Measurements from ENCODE around the gene NELFA.

Gene NELFA

GRCh38 chr4:2008921-2009650 lies at the start of gene NELFA:
Gene NELFA (minus strand): TSS chr4:2008974. CDS start chr4:2008959, 15 bp downstream.
- peak; percentile 93 for DNase-seq

- DNase-seq: no peak
Observed at GRCh38 chr4:2057382-2058065, 48.8 kb upstream of the NELFA start.

GRCh38 chr4:2054217-2054616 lies 45.4 kb upstream of the NELFA start:
- DNase-seq: no peak

DNA sequence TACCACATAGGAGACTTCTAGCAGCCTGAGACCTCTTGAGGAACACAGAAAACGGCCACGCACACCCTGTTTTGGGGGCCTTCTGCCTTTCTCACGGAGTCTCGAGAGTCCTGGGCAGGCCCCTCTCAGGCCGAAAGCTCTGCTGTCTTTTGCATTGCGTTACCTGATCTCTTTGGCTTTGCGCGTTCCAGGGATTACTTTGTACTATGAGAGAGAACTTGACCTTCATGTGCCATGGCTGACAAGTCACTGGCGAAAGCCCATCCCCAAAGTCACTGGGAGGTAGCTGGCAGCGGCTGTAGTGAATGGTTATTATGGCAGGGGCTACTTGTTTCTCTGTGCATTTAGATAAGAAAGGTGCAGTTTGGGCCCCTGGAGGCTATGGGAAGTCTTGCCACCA lies 42.3 kb upstream of the NELFA start:
- no peak for DNase-seq

DNA sequence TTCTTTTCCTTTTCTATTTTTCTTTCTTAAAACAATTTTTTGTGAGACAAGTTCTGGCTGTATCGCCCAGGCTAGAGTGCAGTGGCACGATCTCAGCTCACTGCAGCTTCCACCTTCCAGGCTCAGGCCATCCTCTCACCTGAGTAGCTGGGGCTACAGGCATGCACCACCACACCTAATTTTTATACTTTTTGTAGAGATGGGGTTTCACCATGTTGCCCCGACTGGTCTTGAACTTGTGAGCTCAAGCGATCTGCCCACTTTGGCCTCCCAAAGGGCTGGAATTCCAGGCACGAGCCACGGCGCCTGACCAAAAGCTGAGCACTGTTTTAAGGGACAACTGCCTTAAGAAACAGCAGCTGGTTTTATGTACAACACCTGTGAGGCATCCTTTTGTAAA lies 41.0 kb upstream of the NELFA start:
- no peak for DNase-seq

- DNase-seq: no peak
Observed at GRCh38 chr4:2049381-2049780, 40.6 kb upstream of the NELFA start.

DNA sequence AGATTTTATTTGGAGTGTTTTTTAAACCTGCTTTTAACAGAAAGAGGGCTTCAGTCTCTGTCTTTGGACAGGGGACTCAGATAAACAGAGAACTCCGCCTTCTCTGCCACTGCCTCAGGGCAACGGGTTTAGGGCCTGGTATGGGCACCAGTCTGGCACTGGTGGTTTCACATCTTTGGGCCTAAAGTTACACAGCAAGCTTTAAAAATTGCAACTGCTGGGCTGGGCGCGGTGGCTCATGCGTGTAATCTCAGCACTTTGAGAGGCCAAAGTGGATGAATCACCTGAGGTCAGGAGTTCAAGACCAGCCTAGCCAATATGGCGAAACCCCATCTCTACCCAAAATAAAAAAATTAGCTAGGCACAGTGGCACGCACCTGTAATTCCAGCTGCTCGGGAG lies 40.1 kb upstream of the NELFA start:
- no peak for DNase-seq

GRCh38 chr4:2047781-2048581 lies 39.2 kb upstream of the NELFA start:
- DNase-seq: no peak

GRCh38 chr4:2047031-2047660 lies 38.4 kb upstream of the NELFA start:
- no peak for DNase-seq

GRCh38 chr4:2046031-2046961 lies 37.5 kb upstream of the NELFA start:
- no peak for DNase-seq

GRCh38 chr4:2045518-2045951 lies 36.8 kb upstream of the NELFA start:
- DNase-seq: no peak

DNA sequence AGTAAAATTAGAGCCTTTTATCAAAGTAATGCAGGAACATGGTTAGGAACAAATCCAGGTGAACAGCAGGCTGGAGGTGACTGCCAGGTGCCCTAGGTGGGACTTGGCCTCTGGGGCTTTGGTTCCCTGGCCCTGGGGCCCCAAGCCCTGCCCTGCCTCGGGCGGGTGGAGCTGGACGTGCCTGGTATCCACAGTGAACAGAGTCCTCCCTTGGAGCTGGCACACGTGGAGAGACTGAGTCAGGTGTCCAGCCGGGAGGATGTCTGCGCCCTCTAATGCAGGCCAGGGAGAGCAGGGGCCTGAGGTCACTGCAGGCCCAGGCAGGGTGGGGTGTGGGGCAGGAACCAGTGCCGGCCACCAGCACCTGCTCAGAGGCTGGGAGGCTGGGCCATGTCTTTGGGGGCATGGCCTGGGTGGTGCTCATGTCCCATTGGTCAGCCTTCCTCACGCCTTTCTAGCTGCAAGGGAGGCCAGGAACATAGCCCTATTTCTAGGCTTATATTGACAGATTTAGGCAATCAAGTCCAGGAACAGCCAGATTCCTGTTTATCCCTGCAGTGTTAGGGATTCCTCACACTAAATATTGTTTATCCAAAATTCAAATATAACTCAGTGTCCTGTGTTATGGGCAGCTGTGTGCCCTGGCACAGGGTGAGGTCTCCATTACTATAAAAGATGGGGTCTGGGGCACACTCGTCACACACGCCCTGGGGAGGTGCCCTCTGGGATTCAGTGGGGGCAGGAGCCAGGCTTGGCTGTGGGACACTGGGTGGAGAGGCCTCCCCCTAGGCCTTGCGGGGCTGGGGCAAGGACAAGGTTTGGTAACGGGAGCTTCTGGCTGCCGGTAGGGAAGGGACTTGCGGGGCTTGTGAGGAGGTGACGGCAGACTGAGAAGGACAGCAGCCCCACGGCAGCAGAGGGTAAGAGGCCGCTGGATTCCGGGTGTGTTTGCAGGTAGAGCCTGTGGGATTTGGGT lies 36.1 kb upstream of the NELFA start:
- no peak for DNase-seq

DNA sequence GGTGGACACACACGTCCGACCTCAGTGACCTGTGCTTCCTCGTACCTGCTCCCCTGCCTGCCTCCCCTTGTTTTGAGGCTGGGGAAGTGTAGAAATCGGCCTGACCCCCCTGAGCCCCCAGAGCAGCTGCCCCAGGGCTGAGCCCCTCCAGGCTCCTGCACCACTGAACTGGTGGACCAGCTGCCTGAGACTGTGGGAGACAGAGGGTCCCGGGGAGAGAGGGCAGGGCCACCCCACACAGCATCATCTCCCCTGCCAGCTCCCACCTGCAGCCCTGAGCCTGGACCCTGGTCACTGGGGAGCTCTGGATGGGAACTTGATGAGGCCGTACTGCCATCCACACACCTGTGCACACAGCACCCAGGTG lies 35.3 kb upstream of the NELFA start:
- DNase-seq: no peak

- DNase-seq: no peak
Observed at GRCh38 chr4:2043396-2044118, 34.8 kb upstream of the NELFA start.

DNA sequence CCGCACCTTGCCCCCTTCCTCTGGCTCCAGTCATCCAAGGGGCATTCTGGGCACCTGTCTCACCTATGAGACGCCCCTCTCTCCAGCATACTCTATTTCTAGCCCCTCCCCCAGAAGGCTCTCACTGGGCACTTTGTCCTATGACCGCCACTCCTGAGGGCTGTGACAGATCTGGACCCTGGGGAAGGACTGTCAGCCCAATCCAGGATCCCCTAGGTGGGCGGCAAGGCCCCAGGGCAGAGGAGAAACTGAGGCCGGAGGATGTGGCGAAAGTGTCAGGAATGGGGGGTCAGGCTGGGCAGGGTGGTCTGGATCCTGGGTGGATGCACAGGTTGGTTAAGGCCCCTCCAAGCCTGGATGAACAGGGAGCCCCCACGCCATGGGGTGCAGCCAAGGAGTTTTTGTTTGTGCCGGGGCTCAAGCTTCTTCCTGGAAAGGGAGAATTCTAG lies 34.2 kb upstream of the NELFA start:
- no peak for DNase-seq

DNA sequence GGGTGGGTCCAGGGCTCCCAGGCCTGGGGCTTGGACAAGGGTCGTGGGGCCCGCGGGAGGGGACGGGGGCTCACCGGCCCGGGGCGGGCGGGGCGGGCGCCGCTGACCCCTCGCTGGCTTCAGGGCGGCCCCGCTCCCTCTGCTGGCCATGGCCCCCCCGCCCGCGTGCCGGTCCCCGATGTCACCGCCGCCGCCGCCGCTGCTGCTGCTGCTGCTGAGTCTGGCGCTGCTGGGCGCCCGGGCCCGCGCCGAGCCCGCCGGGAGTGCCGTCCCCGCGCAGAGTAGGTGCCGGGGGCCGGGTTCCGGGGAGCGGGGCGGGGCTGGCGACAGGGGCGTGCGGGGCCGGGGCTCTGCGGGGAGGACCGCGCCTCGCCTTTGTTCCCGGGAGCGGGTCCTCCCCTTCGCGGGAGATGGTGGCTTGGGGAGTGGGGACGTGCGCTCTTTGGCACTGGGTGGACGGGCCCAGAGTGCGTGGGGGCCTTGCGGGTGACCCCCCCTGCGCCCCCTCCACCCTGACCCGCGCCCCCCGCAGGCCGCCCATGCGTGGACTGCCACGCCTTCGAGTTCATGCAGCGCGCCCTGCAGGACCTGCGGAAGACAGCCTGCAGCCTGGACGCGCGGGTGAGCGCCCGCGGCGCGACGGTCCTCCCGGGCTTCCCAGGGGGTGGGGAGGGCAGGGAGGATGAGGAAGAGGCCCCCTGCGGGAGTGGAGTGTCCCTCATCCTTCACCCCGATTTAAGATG lies 33.6 kb upstream of the NELFA start:
- peak; percentile 24 for DNase-seq

- DNase-seq: peak; percentile 87
Observed at GRCh38 chr4:2041239-2042130, 32.7 kb upstream of the NELFA start.
